Measurements from ENCODE around the gene TMEM176A.
"Not testable (repeated sequence)": the region's sequence is repeated elsewhere in the genome, so short reads cannot be mapped to it uniquely, and the experiment has no call there.

The TMEM176A gene

GRCh38 chr7:150805864-150806263, 5.3 kb downstream of the TMEM176A start:
- Histone ChIP-seq H3K27me3 (ENCODE audit: insufficient read depth, low read length, poor library complexity) (peaks cover 5% of the 10 kb centered on the region), H2AFZ (ENCODE audit: low read depth, low read length) (no peak overlapping the region), H3K9ac (ENCODE audit: low read depth, low read length) (no peak overlapping the region), H3K4me2 (ENCODE audit: insufficient read depth, low read length) (no peak overlapping the region), H3K4me3 (ENCODE audit: low read depth in 1 of 2, low read length in 2 of 2) (no peak overlapping the region), H3K4me1 (ENCODE audit: insufficient read depth, low read length) (no peaks in the 10 kb centered on the region), H3K79me2 (ENCODE audit: insufficient read depth, low read length) (no peaks in the 10 kb centered on the region), H3K27ac (ENCODE audit: low read length) (no peak overlapping the region), H3K36me3 (ENCODE audit: insufficient read depth, low read length) (no peaks in the 10 kb centered on the region), H4K20me1 (ENCODE audit: insufficient read depth, low read length) (no peaks in the 10 kb centered on the region), H3K9me3 (ENCODE audit: insufficient read depth, low read length, severe bottlenecking) (peaks cover 5% of the 10 kb centered on the region)
- no peak for TF ChIP-seq EZH2 (IDR thresholded peaks at IDR 0.05; ENCODE audit: borderline replicate concordance, low read depth, low read length, severe bottlenecking)
- TF ChIP-seq CTCF (IDR thresholded peaks at IDR 0.05; ENCODE audit: borderline replicate concordance, extremely low read depth, low read length, poor library complexity, severe bottlenecking) = no peak
- ATAC-seq (ENCODE audit: insufficient read depth, low read depth) = no peak
- DNase-seq = no peak

- Histone ChIP-seq H3K4me3 (ENCODE audit: low read depth in 1 of 2, low read length in 2 of 2) (no peak overlapping the region), H3K36me3 (ENCODE audit: insufficient read depth, low read length) (no peaks in the 10 kb centered on the region), H2AFZ (ENCODE audit: low read depth, low read length) (no peak overlapping the region), H3K79me2 (ENCODE audit: insufficient read depth, low read length) (no peaks in the 10 kb centered on the region), H3K9me3 (ENCODE audit: insufficient read depth, low read length, severe bottlenecking) (peaks cover 5% of the 10 kb centered on the region), H3K27ac (ENCODE audit: low read length) (no peak overlapping the region), H4K20me1 (ENCODE audit: insufficient read depth, low read length) (no peaks in the 10 kb centered on the region), H3K4me1 (ENCODE audit: insufficient read depth, low read length) (no peaks in the 10 kb centered on the region), H3K9ac (ENCODE audit: low read depth, low read length) (no peak overlapping the region), H3K4me2 (ENCODE audit: insufficient read depth, low read length) (no peak overlapping the region), H3K27me3 (ENCODE audit: insufficient read depth, low read length, poor library complexity) (peaks cover 5% of the 10 kb centered on the region)
- TF ChIP-seq EZH2 (IDR thresholded peaks at IDR 0.05; ENCODE audit: borderline replicate concordance, low read depth, low read length, severe bottlenecking) (no peak), CTCF (IDR thresholded peaks at IDR 0.05; ENCODE audit: borderline replicate concordance, extremely low read depth, low read length, poor library complexity, severe bottlenecking) (no peak)
- DNase-seq = no peak
- no peak for ATAC-seq (ENCODE audit: insufficient read depth, low read depth)
Measured at GRCh38 chr7:150806454-150806853, 5.9 kb downstream of the TMEM176A start.

- no peaks in the 10 kb centered on the region for H3K36me3 ChIP-seq (ENCODE audit: insufficient read depth, low read length)
- no peak overlapping the region for H3K4me3 ChIP-seq (ENCODE audit: low read depth in 1 of 2, low read length in 2 of 2)
- no peak overlapping the region for H3K9ac ChIP-seq (ENCODE audit: low read depth, low read length)
- no peaks in the 10 kb centered on the region for H3K4me1 ChIP-seq (ENCODE audit: insufficient read depth, low read length)
- H3K79me2 ChIP-seq (ENCODE audit: insufficient read depth, low read length) = no peaks in the 10 kb centered on the region
- no peak overlapping the region for H2AFZ ChIP-seq (ENCODE audit: low read depth, low read length)
- H3K27me3 ChIP-seq (ENCODE audit: insufficient read depth, low read length, poor library complexity) = peaks cover 5% of the 10 kb centered on the region
- H3K4me2 ChIP-seq (ENCODE audit: insufficient read depth, low read length) = no peak overlapping the region
- H3K9me3 ChIP-seq (ENCODE audit: insufficient read depth, low read length, severe bottlenecking) = peaks cover 5% of the 10 kb centered on the region
- no peak overlapping the region for H3K27ac ChIP-seq (ENCODE audit: low read length)
- TF ChIP-seq EZH2 (IDR thresholded peaks at IDR 0.05; ENCODE audit: borderline replicate concordance, low read depth, low read length, severe bottlenecking) (no peak), CTCF (IDR thresholded peaks at IDR 0.05; ENCODE audit: borderline replicate concordance, extremely low read depth, low read length, poor library complexity, severe bottlenecking) (no peak)
- DNase-seq = no peak
- no peak for ATAC-seq (ENCODE audit: insufficient read depth, low read depth)
- H4K20me1 ChIP-seq (ENCODE audit: insufficient read depth, low read length) = no peaks in the 10 kb centered on the region
Measured at GRCh38 chr7:150806863-150807262, 6.3 kb downstream of the TMEM176A start.

- H3K9ac ChIP-seq (ENCODE audit: low read depth, low read length); H3K79me2 ChIP-seq (ENCODE audit: insufficient read depth, low read length); H3K4me1 ChIP-seq (ENCODE audit: insufficient read depth, low read length); H3K9me3 ChIP-seq (ENCODE audit: insufficient read depth, low read length, severe bottlenecking); H3K36me3 ChIP-seq (ENCODE audit: insufficient read depth, low read length); H3K4me2 ChIP-seq (ENCODE audit: insufficient read depth, low read length); H3K27me3 ChIP-seq (ENCODE audit: insufficient read depth, low read length, poor library complexity); H3K27ac ChIP-seq (ENCODE audit: low read length); DNase-seq; H3K4me3 ChIP-seq (ENCODE audit: low read depth in 1 of 2, low read length in 2 of 2); H4K20me1 ChIP-seq (ENCODE audit: insufficient read depth, low read length); H2AFZ ChIP-seq (ENCODE audit: low read depth, low read length); ATAC-seq (ENCODE audit: insufficient read depth, low read depth): not testable (repeated sequence)
Measured at GRCh38 chr7:150807616-150808438, 7.3 kb downstream of the TMEM176A start.

All from DND-41 (cell line).